ENCODE results near the gene TARS3. TPM values are rescaled to one million over a fixed set of nuclear protein-coding genes. Genes with fewer than 3 reads are reported as not detected.

TARS3 gene
- total and polyA plus RNA-seq, 2 donors (not counting 1 experiment from before 2014, with no cell fraction given) = 9.7 to 27.0 TPM

- Histone ChIP-seq H3K9ac (ENCODE audit: low read length) (no peak overlapping the region), H2AFZ (ENCODE audit: insufficient read depth, low read depth, low read length, poor library complexity, severe bottlenecking) (no peak overlapping the region), H3K27ac (ENCODE audit: low read length in 2 of 2) (no peak overlapping the region), H3K4me1 (ENCODE audit: control insufficient read depth in 2 of 2, insufficient read depth in 2 of 2, low read length in 2 of 2) (no peaks in the 10 kb centered on the region), H3K79me2 (ENCODE audit: control insufficient read depth, insufficient read depth, low read length) (no peaks in the 10 kb centered on the region), H3K36me3 (replicated peaks in 1 of 2; ENCODE audit: control extremely low read depth in 1 of 2, control insufficient read depth in 1 of 2, extremely low read depth in 1 of 2, insufficient read depth in 2 of 2, low read length in 1 of 2) (no peaks in the 10 kb centered on the region), H3K27me3 (replicated peaks in 1 of 4; ENCODE audit: control extremely low read depth in 1 of 4, control insufficient read depth in 3 of 4, insufficient read depth in 4 of 4, low read length in 3 of 4) (no peaks in the 10 kb centered on the region), H4K20me1 (ENCODE audit: control insufficient read depth, insufficient read depth, low read length, poor library complexity, severe bottlenecking) (no peaks in the 10 kb centered on the region), H3K4me2 (replicated peaks; ENCODE audit: low read depth, low read length, poor library complexity, severe bottlenecking) (no peak overlapping the region), H3K4me3 (ENCODE audit: control extremely low read depth in 1 of 5, extremely low read depth in 1 of 5, insufficient read depth in 1 of 5, low read depth in 2 of 5, low read length in 4 of 5) (no peak overlapping the region), H3K9me3 (ENCODE audit: control extremely low read depth in 1 of 3, control insufficient read depth in 2 of 3, insufficient read depth in 1 of 3, low read length in 2 of 3) (no peaks in the 10 kb centered on the region)
- DNase-seq (no peak), ATAC-seq (ENCODE audit: low read depth) (no peak)
- POLR2A ChIA-PET = no interaction called here
- no peaks in the 10 kb centered on the region for H3K27me3 Mint-ChIP-seq
- 94% methylated on average over 14 of the region's 14 CpGs for WGBS (ENCODE audit: insufficient coverage)
- intact Hi-C loops (cut with micrococcal nuclease) = no loop called here
- CTCF ChIA-PET = no interaction called here
- H3K4me3 Mint-ChIP-seq = no peak overlapping the region
- no peak for TF ChIP-seq EZH2 (IDR thresholded peaks at IDR 0.05; ENCODE audit: borderline replicate concordance, insufficient read depth, low read depth, low read length, poor library complexity, severe bottlenecking)
- TF ChIP-seq CTCF (IDR thresholded peaks at IDR 0.05) = no peak
- H3K9me3 Mint-ChIP-seq (ENCODE audit: insufficient read depth) = no peaks in the 10 kb centered on the region
- no peaks in the 10 kb centered on the region for H3K4me1 Mint-ChIP-seq
- H3K27ac Mint-ChIP-seq = no peak overlapping the region
Measured at GRCh38 chr15:101614001-101614585, 110.2 kb downstream of the TARS3 start.

- H3K79me2 ChIP-seq (ENCODE audit: control insufficient read depth, insufficient read depth, low read length) = no peaks in the 10 kb centered on the region
- 62% methylated on average over 19 of the region's 20 CpGs for WGBS (ENCODE audit: insufficient coverage)
- H3K9me3 Mint-ChIP-seq (ENCODE audit: insufficient read depth) = no peaks in the 10 kb centered on the region
- no peak overlapping the region for H3K27ac Mint-ChIP-seq
- no peak overlapping the region for H3K4me2 ChIP-seq (replicated peaks; ENCODE audit: low read depth, low read length, poor library complexity, severe bottlenecking)
- no peak overlapping the region for H3K4me3 Mint-ChIP-seq
- no peaks in the 10 kb centered on the region for H4K20me1 ChIP-seq (ENCODE audit: control insufficient read depth, insufficient read depth, low read length, poor library complexity, severe bottlenecking)
- H2AFZ ChIP-seq (ENCODE audit: insufficient read depth, low read depth, low read length, poor library complexity, severe bottlenecking) = no peak overlapping the region
- H3K27me3 ChIP-seq (replicated peaks in 1 of 4; ENCODE audit: control extremely low read depth in 1 of 4, control insufficient read depth in 3 of 4, insufficient read depth in 4 of 4, low read length in 3 of 4) = no peaks in the 10 kb centered on the region
- no peaks in the 10 kb centered on the region for H3K27me3 Mint-ChIP-seq
- H3K4me3 ChIP-seq (ENCODE audit: control extremely low read depth in 1 of 5, extremely low read depth in 1 of 5, insufficient read depth in 1 of 5, low read depth in 2 of 5, low read length in 4 of 5) = no peak overlapping the region
- ChIA-PET POLR2A (no interaction called here), CTCF (no interaction called here)
- no peak for ATAC-seq (ENCODE audit: low read depth)
- H3K4me1 Mint-ChIP-seq = no peaks in the 10 kb centered on the region
- DNase-seq = no peak
- H3K36me3 ChIP-seq (replicated peaks in 1 of 2; ENCODE audit: control extremely low read depth in 1 of 2, control insufficient read depth in 1 of 2, extremely low read depth in 1 of 2, insufficient read depth in 2 of 2, low read length in 1 of 2) = no peaks in the 10 kb centered on the region
- intact Hi-C loops (cut with micrococcal nuclease) = no loop called here
- H3K9ac ChIP-seq (ENCODE audit: low read length) = no peak overlapping the region
- H3K4me1 ChIP-seq (ENCODE audit: control insufficient read depth in 2 of 2, insufficient read depth in 2 of 2, low read length in 2 of 2) = no peaks in the 10 kb centered on the region
- no peak overlapping the region for H3K27ac ChIP-seq (ENCODE audit: low read length in 2 of 2)
- TF ChIP-seq CTCF (IDR thresholded peaks at IDR 0.05) (no peak), EZH2 (IDR thresholded peaks at IDR 0.05; ENCODE audit: borderline replicate concordance, insufficient read depth, low read depth, low read length, poor library complexity, severe bottlenecking) (no peak)
- no peaks in the 10 kb centered on the region for H3K9me3 ChIP-seq (ENCODE audit: control extremely low read depth in 1 of 3, control insufficient read depth in 2 of 3, insufficient read depth in 1 of 3, low read length in 2 of 3)
Measured at GRCh38 chr15:101613130-101614000, 110.9 kb downstream of the TARS3 start.
